Measurements from ENCODE around the gene NAA38. TPM values are rescaled to one million over a fixed set of nuclear protein-coding genes. Genes with fewer than 3 reads are reported as not detected.
A peak's percentile ranks its signal among the peaks of the same experiment; 100 is the strongest.

NAA38 gene
- total RNA-seq, 5 donors from 2014 or later (not counting 1 experiment from before 2014, with no cell fraction given) = 15.8 to 40.6 (median 33.6) TPM

GRCh38 chr17:7858522-7858810, 1.1 kb upstream of the NAA38 start:
- peak in 3 of 35 experiments; percentile 12 to 53 (median 37) for DNase-seq
- ChIA-PET POLR2A (no interaction called here), CTCF (no interaction called here)
- Histone ChIP-seq H3K4me3 (ENCODE audit: control insufficient read depth in 1 of 2, extremely low read depth in 1 of 2, low read length in 1 of 2) (peak overlapping the region; percentile 72 to 83), H3K9me3 (no peaks in the 10 kb centered on the region), H3K36me3 (ENCODE audit: control insufficient read depth in 2 of 2, extremely low read depth in 1 of 2, insufficient read depth in 1 of 2, low read length in 1 of 2) (peaks cover 0 to 12% of the 10 kb centered on the region in 2 donors), H3K27me3 (replicated peaks in 1 of 2; ENCODE audit: control insufficient read depth in 2 of 2, extremely low read depth in 1 of 2, insufficient read depth in 2 of 2, low read length in 1 of 2) (no peaks in the 10 kb centered on the region), H3K27ac (ENCODE audit: low read length) (peak overlapping the region; percentile 89), H3K4me1 (ENCODE audit: control insufficient read depth in 1 of 2, extremely low read depth in 1 of 2, insufficient read depth in 2 of 2, low read length in 2 of 2) (peaks cover 12 to 36% of the 10 kb centered on the region in 2 experiments)
- Mint-ChIP-seq H3K27me3 (no peaks in the 10 kb centered on the region), H3K4me1 (peaks cover 4 to 7% (median 5%) of the 10 kb centered on the region in 3 donors), H3K36me3 (peaks cover 7% of the 10 kb centered on the region), H3K4me3 (no peak overlapping the region), H3K27ac (no peak overlapping the region), H3K9me3 (no peaks in the 10 kb centered on the region)
- no peak for ATAC-seq (replicated peaks in 1 of 4)
- WGBS (ENCODE audit: insufficient coverage) = 82% methylated on average over 14 of the region's 20 CpGs

DNA sequence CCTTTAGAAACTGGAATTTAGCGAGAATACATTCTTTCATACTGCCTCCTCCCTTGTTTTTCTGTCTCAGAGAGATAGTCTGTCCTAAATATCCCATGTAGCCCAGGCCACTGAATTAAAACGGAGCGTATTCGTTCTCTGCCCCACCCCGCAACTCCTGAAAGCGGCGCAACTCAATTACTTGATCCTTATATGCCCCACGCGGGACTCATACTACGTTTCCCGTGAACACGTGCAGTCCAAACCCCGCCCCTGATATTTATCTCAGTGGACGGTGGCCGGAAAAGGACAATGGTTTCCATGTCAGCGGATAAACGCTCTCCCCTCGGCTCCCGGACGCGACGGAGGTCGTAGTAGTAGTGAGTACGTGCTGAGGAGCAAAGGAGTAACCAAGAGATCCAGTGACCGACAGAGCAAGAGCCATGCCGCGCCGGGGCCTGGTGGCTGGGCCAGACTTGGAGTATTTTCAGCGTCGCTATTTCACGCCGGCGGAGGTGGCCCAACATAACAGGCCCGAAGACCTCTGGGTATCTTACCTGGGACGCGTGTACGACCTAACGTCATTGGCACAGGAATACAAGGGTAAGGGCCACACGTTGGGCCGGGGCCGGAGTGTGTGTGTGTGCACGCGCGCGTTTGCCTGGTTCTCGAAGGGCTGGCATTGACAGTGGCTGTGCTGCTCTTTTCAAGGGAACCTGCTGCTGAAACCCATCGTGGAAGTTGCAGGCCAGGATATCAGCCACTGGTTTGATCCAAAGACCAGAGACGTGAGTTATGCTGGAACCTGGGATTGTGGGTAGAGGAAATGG, 558 bp upstream of the NAA38 start, which contains the start of gene CYB5D1:
Gene CYB5D1 (plus strand): TSS at position 291 of the 809 bp plus-strand sequence. CDS start 132 bp downstream, at position 423.
- Mint-ChIP-seq H3K9me3 (no peaks in the 10 kb centered on the region), H3K27ac (no peak within 1 kb of the TSS), H3K4me3 (no peak within 1 kb of the TSS), H3K36me3 (peaks cover 7% of the 10 kb centered on the region), H3K27me3 (no peaks in the 10 kb centered on the region), H3K4me1 (peaks cover 4 to 5% (median 5%) of the 10 kb centered on the region in 3 donors)
- ATAC-seq (replicated peaks in 1 of 4) (peak; percentile 58 to 61 (median 60)), DNase-seq (peak; percentile 79 to 93 (median 87))
- peak within 1 kb of the TSS; percentile 89 for H3K27ac ChIP-seq (ENCODE audit: low read length)
- peaks cover 0 to 15% of the 10 kb centered on the region in 2 donors for H3K36me3 ChIP-seq (ENCODE audit: control insufficient read depth in 2 of 2, extremely low read depth in 1 of 2, insufficient read depth in 1 of 2, low read length in 1 of 2)
- POLR2A ChIA-PET = interaction anchor here in 1 of 2 donors (0.5 to 1.9 kb wide), 5 partner anchors 12 to 118 kb away, joined by 3 to 11 read pairs (median 4); no protein-coding TSS in a partner anchor
- no peaks in the 10 kb centered on the region for H3K9me3 ChIP-seq
- no peaks in the 10 kb centered on the region for H3K27me3 ChIP-seq (replicated peaks in 1 of 2; ENCODE audit: control insufficient read depth in 2 of 2, extremely low read depth in 1 of 2, insufficient read depth in 2 of 2, low read length in 1 of 2)
- peak within 1 kb of the TSS; percentile 72 to 83 for H3K4me3 ChIP-seq (ENCODE audit: control insufficient read depth in 1 of 2, extremely low read depth in 1 of 2, low read length in 1 of 2)
- H3K4me1 ChIP-seq (ENCODE audit: control insufficient read depth in 1 of 2, extremely low read depth in 1 of 2, insufficient read depth in 2 of 2, low read length in 2 of 2) = peaks cover 12 to 36% of the 10 kb centered on the region in 2 experiments
- CTCF ChIA-PET = interaction anchor here (0.5 to 1.5 kb wide), 16 partner anchors 10 to 503 kb away, joined by 3 to 9 read pairs (median 4); partner anchors contain the start of genes KDM6B (in 1 of the 2), RNF227 (in 1 of the 2), TP53 (in 1 of the 2) and WRAP53 (in 1 of the 2)
- 10% methylated on average over 43 of the region's 48 CpGs for WGBS (ENCODE audit: insufficient coverage)

- 11% methylated on average over 24 of the region's 29 CpGs for WGBS (ENCODE audit: insufficient coverage)
- POLR2A ChIA-PET = interaction anchor here (0.6 to 1.9 kb wide), 4 partner anchors 11 to 42 kb away, joined by 6 to 13 read pairs (median 10); no protein-coding TSS in a partner anchor
- H3K36me3 ChIP-seq (ENCODE audit: control insufficient read depth in 2 of 2, extremely low read depth in 1 of 2, insufficient read depth in 1 of 2, low read length in 1 of 2) = peaks cover 3 to 21% of the 10 kb centered on the region in 2 donors
- no peaks in the 10 kb centered on the region for H3K9me3 Mint-ChIP-seq
- peaks cover 14 to 48% of the 10 kb centered on the region in 2 experiments for H3K4me1 ChIP-seq (ENCODE audit: control insufficient read depth in 1 of 2, extremely low read depth in 1 of 2, insufficient read depth in 2 of 2, low read length in 2 of 2)
- no peak for ATAC-seq (replicated peaks in 1 of 4)
- H3K27me3 Mint-ChIP-seq = no peaks in the 10 kb centered on the region
- H3K27me3 ChIP-seq (replicated peaks in 1 of 2; ENCODE audit: control insufficient read depth in 2 of 2, extremely low read depth in 1 of 2, insufficient read depth in 2 of 2, low read length in 1 of 2) = no peaks in the 10 kb centered on the region
- H3K9me3 ChIP-seq = no peaks in the 10 kb centered on the region
- H3K27ac ChIP-seq (ENCODE audit: low read length) = peak overlapping the region; percentile 89
- no peak overlapping the region for H3K4me3 Mint-ChIP-seq
- H3K27ac Mint-ChIP-seq = no peak overlapping the region
- H3K4me1 Mint-ChIP-seq = peaks cover 9 to 17% (median 13%) of the 10 kb centered on the region in 3 donors
- peak overlapping the region; percentile 72 to 83 for H3K4me3 ChIP-seq (ENCODE audit: control insufficient read depth in 1 of 2, extremely low read depth in 1 of 2, low read length in 1 of 2)
- peaks cover 7% of the 10 kb centered on the region for H3K36me3 Mint-ChIP-seq
- CTCF ChIA-PET = interaction anchor here in 1 of 2 donors (1.0 to 1.5 kb wide), 6 partner anchors 11 to 169 kb away, joined by 3 to 9 read pairs (median 7); partner anchors contain the start of genes KDM6B, RNF227, TP53 and WRAP53
- DNase-seq = peak in 9 of 35 experiments; percentile 16 to 48 (median 31)
These were observed 1.1 kb downstream of the NAA38 start for GRCh38 chr17:7856011-7856810.

DNA sequence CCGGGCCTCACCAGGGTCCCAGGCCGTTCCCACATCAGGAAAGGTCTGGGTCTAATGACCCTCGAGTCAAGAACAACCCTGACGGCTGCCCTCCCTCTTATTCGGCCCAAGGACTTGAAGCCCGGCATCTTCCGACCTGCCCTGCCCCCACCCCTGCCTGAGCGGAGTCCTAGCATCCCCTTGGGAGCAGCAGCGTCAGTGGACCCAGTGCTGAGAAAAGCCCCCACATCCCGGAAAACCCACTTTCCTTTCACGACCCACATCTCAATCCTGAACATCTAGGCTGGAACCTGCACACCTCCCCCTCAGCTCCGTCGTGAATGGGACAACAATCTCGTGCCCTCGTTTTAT, 1.7 kb downstream of the NAA38 start:
- Mint-ChIP-seq H3K36me3 (peaks cover 7% of the 10 kb centered on the region), H3K27ac (peak overlapping the region in 1 of 2 donors; percentile 48), H3K27me3 (no peaks in the 10 kb centered on the region), H3K4me1 (peaks cover 15 to 22% (median 19%) of the 10 kb centered on the region in 3 donors), H3K9me3 (no peaks in the 10 kb centered on the region), H3K4me3 (peak overlapping the region in 1 of 3 donors; percentile 13)
- H3K36me3 ChIP-seq (ENCODE audit: control insufficient read depth in 2 of 2, extremely low read depth in 1 of 2, insufficient read depth in 1 of 2, low read length in 1 of 2) = peaks cover 3 to 18% of the 10 kb centered on the region in 2 donors
- H3K4me3 ChIP-seq (ENCODE audit: control insufficient read depth in 1 of 2, extremely low read depth in 1 of 2, low read length in 1 of 2) = no peak overlapping the region
- H3K27me3 ChIP-seq (replicated peaks in 1 of 2; ENCODE audit: control insufficient read depth in 2 of 2, extremely low read depth in 1 of 2, insufficient read depth in 2 of 2, low read length in 1 of 2) = no peaks in the 10 kb centered on the region
- no peak overlapping the region for H3K27ac ChIP-seq (ENCODE audit: low read length)
- ChIA-PET POLR2A (interaction anchor here (0.6 to 1.9 kb wide), 3 partner anchors 11 to 43 kb away, joined by 6 to 13 read pairs (median 11); no protein-coding TSS in a partner anchor), CTCF (no interaction called here)
- no peak for ATAC-seq (replicated peaks in 1 of 4)
- 53% methylated on average over 12 of the region's 15 CpGs for WGBS (ENCODE audit: insufficient coverage)
- peaks cover 15 to 53% of the 10 kb centered on the region in 2 experiments for H3K4me1 ChIP-seq (ENCODE audit: control insufficient read depth in 1 of 2, extremely low read depth in 1 of 2, insufficient read depth in 2 of 2, low read length in 2 of 2)
- no peak for DNase-seq
- no peaks in the 10 kb centered on the region for H3K9me3 ChIP-seq

- peaks cover 15 to 53% of the 10 kb centered on the region in 2 experiments for H3K4me1 ChIP-seq (ENCODE audit: control insufficient read depth in 1 of 2, extremely low read depth in 1 of 2, insufficient read depth in 2 of 2, low read length in 2 of 2)
- no peak within 1 kb of the TSS for H3K27ac ChIP-seq (ENCODE audit: low read length)
- Mint-ChIP-seq H3K36me3 (peaks cover 7% of the 10 kb centered on the region), H3K27me3 (no peaks in the 10 kb centered on the region), H3K4me1 (peaks cover 16 to 25% (median 21%) of the 10 kb centered on the region in 3 donors), H3K4me3 (peak within 1 kb of the TSS in 2 of 3 donors; percentile 13 to 33), H3K9me3 (no peaks in the 10 kb centered on the region), H3K27ac (peak within 1 kb of the TSS in 1 of 2 donors; percentile 48)
- no peaks in the 10 kb centered on the region for H3K27me3 ChIP-seq (replicated peaks in 1 of 2; ENCODE audit: control insufficient read depth in 2 of 2, extremely low read depth in 1 of 2, insufficient read depth in 2 of 2, low read length in 1 of 2)
- ATAC-seq (replicated peaks in 1 of 4) (no peak), DNase-seq (peak in 4 of 35 experiments; percentile 24 to 38 (median 26))
- H3K9me3 ChIP-seq = no peaks in the 10 kb centered on the region
- ChIA-PET POLR2A (interaction anchor here in 1 of 2 donors (0.6 to 0.7 kb wide), 2 partner anchors 10 to 43 kb away, joined by 6 to 13 read pairs; no protein-coding TSS in a partner anchor), CTCF (no interaction called here)
- 92% methylated on average over 45 of the region's 57 CpGs for WGBS (ENCODE audit: insufficient coverage)
- H3K4me3 ChIP-seq (ENCODE audit: control insufficient read depth in 1 of 2, extremely low read depth in 1 of 2, low read length in 1 of 2) = no peak within 1 kb of the TSS
- peaks cover 3 to 20% of the 10 kb centered on the region in 2 donors for H3K36me3 ChIP-seq (ENCODE audit: control insufficient read depth in 2 of 2, extremely low read depth in 1 of 2, insufficient read depth in 1 of 2, low read length in 1 of 2)
These were observed 2.3 kb downstream of the NAA38 start, which contains the start of gene TMEM88 for GRCh38 chr17:7854851-7855659. Gene TMEM88, plus strand, starts transcription at chr17:7855066. Its CDS starts 9 bp downstream, at chr17:7855075.

Measured in T-cell (primary cell).